GM19193 (cell line): Measurements from ENCODE around the gene SLIT3.

Experiments
- POLR2A ChIP-seq: IDR thresholded peaks from 4 replicates; pipeline ENCODE4 v1.6.1; 2011; ENCODE audit not compliant: insufficient read depth, insufficient read length; ENCODE audit errors: extremely low read depth

SLIT3 gene

DNA sequence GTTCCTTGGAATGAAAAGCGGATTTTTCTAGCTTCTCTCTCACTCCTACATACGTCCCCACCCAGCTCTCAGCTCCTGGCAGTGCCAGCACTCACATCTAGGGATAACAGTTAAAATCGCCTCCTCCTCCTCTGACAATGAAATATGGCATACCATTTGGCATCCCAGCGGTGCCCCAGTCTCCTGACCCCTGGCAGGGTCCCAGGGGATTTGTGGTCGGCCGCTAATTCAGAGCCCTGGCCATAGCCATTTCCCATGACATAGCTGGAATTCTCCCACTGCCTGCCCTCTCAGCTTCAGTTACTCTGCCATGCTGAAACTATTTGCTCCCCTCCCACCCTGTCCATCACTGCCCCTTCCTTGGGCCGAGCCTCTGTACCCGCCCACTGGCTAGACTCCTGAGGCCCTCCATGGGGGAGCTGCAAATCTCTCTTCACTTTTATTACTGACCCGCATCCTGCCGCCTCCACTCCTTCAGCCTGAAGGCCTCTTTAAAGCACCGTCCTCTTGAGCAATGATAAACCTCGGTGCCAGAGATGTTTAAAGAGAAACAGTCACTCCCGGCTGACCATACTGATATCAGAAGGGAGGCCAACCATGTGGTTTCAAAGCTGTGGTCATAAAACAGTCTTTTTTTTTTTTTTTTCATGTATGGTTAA is 139.8 kb downstream of the SLIT3 start:
- no peak for TF ChIP-seq POLR2A

DNA sequence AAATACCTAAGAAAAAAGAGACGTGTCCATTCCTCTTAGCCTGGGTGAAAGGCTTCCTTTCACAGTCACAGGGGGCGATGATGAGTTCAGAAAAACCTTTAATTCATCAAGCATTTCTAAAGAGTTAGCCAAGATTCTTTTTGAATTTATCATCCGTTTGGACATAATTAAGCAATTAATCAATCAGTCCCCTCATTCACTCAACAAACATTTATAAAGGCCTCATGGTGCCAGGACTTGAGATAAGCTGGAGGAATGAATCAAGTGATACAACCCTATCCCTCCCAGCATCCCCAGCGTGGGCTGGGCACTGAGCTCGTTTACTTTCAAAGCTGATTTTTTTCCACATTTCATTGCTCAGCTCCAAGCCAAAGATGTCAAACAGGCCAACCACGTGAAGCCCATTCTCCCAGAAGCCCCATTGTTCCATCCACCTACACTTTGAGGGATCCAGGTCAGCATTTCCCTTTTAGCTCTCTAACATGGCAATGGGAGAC is 140.5 kb downstream of the SLIT3 start:
- TF ChIP-seq POLR2A: no peak

DNA sequence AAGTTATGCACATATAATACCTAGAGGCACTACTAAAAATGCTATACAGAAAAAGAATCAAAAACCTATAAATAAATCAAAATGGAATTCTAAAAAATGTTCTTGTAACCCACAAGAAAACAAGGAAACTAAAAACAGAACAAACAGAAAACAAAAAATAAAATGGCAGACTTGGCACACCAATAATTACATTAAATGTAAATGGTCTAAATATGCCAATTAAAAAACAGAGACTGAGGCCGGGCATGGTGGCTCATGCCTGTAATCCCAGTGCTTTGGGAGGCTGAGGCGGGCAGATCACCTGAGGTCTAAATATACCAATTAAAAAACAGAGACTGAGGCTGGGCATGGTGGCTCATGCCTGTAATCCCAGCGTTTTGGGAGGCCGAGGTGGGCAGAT is 142.2 kb downstream of the SLIT3 start:
- no peak for TF ChIP-seq POLR2A

DNA sequence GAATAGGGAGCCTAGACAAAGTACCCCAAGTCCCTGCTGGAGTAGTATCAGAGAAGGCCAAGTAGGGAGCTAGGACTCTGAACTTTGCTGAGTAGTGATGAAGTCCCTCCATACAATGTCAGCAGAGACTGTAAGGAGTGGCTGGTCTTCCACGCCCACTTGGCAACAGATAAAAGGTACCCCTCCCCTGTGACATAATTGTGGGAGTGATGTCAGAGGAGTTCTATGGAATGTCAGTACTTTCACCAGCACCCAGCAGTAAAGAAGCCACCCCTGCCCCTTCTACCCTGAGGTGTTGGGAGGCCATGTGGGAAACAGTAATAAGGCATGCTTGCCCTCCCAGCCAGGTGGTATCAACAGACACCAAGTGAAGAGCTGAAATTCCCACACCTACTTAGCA is 143.9 kb downstream of the SLIT3 start:
- TF ChIP-seq POLR2A: no peak

DNA sequence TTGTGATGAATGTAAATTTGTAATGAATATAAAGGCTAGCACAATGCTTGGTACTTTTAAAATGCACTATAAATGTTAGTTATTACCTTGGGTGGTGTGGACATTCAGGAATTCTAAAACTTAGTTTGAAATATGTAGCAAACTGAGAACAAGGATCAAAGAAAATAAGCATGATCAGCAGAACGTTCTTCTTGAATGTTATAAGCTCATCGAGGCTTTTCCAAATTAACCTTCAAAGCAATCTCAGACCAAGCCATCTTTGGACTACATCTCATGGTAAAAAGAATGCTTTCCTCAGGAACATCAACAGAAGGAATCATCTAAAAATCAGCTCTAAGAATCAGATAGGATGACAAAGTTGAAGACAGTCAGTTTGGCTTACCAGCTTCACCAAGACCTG is 146.3 kb downstream of the SLIT3 start:
- TF ChIP-seq POLR2A: no peak

DNA sequence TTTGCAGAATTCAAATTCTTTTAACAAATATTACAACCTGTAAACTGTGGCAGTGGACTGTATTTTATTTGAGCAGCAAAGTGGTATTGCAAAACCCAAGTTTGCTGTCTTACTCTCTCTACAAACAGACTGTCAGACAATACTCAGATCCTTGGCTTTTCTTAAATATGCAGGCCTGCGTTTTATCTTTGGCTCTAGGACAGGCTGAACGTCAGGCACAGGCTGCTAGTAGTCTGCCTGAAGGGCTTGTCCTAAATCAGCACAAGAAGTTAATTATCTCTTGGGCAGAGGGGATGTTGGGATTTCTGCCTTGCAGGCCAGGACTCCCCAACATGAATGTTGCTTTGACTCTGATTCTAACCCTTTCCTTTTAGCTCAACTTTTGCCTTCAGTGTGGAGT is 147.5 kb downstream of the SLIT3 start:
- TF ChIP-seq POLR2A: no peak

DNA sequence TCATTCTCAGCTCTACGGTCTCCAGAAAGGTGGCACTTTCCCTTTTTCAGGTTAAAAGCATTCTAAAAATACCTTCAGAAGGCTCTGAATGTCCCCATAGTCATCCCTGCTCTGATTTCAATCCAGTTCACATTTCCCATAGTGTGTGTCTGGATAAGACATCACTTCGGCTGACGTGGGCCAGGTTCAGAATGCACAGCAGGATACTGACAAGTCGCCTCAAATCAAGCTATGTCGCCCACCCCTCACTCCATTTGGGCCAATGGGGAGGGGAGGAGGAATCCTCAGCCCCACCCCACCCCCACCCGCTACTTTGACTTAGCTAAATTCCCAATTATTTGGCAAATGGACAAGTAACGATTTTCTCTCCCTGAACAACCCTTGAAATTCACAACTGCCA is 148.0 kb downstream of the SLIT3 start:
- no peak for TF ChIP-seq POLR2A

DNA sequence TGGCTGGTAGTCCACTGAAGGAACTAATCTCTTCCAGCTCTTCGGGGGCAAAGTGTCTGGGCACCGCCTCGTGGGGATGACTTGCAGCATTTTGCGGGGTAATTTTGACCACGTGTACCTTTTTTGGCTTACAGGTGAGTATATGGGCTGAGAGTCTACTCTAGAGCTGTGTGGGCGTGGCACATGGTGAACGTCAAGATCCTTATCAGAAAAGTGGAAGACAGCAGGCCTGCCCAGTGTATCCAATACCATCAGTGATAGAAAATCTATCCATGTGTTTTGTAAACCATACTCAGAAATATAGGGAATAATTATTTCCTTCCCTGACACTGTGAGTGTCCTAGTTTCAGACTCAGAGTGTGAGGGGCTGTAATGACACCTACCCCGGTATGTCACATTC is 148.5 kb downstream of the SLIT3 start:
- TF ChIP-seq POLR2A: no peak

DNA sequence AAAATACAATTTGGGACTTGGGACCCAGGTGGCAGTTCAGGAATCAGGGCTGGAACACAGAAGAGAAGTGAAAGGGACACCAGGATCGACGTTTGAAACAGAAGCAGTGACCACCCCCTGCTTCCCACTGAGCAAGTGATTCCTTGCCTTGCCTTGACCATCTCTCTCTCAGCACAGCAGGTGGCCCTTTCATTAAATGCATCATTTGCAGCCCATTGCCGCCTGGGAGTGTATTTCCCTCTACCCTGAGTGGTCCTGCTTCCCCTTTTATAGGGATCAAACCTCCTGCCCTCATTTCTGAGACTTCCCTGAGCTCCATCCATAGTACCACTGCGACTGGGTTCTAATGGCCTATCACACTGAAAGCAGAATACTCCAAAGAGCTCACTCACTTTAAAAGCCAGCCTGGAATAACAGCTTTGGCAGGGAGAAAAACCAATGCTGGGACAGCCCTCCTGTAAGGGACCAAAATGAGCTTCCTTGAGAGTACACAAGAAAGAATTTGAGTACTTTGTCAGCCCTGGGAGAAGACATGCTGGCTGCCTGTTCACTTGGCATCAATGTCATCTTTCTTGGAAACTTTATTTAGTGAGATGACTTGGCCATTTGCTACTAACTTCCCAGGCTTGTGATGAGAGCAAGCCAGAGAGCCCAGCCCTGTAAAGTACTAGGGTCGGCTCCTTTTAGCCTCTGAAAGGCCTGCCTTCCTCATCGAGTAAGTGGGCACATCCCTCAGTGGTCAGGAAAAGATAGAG is 149.7 kb downstream of the SLIT3 start:
- TF ChIP-seq POLR2A: no peak

DNA sequence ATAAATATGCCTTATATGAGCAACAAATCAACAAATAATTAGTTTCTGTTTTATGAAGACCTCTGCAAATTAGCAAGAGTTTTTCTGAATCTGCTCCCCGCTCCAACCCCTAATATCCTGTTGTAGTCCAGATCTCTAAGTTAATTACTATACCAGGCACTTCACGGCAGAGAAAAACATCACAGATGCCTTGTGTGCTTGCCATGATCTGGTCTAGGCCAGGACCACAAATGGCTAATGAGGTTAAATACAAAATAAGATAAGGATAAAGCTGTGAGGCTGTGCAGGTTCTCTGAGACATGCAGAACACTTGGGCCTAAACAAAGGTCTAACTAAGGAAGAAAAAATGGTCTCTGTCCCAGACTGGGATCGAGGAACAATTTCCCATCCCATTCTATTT is 150.8 kb downstream of the SLIT3 start:
- no peak for TF ChIP-seq POLR2A

DNA sequence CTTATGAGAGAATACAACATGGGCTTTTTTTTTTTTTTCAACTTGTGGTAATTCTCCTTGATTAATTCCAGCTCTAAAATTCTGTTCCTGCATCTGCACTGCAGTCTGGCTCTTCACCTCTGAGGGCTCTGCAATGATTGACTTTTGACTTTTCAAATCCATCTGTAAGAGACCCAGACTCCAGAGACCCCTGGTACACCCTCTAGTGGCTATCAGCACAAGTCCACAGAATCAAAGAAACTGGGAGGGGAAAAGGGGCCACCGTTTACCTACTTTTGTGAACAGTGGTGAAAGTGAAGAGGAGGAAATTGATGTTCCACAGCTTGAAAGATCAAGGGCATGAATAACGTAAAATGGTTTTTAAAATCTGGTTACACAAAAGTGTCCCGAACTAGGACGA is 151.6 kb downstream of the SLIT3 start:
- TF ChIP-seq POLR2A: no peak

DNA sequence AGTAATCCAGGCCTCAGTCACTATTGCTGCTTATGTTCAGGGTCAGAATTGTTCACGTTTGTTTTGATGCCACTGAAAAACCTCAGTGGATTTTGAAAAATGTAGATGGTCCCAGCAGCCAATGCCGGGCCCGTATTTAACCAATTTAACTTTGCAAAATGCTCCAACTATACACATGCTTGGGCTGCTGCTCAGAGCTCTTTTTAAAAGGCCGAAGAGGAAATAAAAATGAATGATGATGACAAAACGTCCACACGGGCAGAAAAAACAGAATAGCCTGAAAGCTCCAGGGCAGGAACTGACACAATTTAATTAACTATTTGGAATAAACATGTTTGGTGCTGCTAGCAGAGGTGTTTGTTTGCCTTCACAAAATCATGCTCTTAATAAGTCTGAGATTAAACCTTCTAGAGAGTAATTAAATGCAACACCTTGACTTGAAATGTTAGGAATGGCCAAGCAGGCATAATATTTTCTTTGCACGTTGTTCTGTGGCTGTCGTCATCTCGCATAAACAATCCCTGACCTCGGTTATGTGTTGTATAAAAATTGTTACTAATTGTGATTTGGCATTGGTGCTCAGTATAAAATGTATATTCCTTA is 152.7 kb downstream of the SLIT3 start:
- TF ChIP-seq POLR2A: no peak

DNA sequence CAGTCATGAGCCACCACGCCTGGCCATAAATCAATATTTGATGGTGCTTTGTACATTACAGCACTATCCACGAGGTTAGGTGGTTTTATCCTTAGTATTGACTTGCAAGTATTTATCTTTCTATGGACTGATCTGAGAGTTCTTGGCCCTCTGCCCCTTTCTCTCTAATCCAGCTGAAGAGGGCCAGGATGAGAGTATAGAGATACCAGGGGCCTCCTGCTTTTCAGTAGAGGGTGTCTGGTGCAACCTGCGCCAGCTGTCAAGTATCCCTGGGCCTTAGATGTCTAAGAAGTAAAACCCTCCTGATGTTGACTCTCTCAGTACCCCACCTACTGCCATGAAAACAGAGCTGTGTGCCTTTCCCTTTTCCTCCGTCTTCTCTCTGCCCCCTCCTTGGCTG is 153.4 kb downstream of the SLIT3 start:
- no peak for TF ChIP-seq POLR2A

DNA sequence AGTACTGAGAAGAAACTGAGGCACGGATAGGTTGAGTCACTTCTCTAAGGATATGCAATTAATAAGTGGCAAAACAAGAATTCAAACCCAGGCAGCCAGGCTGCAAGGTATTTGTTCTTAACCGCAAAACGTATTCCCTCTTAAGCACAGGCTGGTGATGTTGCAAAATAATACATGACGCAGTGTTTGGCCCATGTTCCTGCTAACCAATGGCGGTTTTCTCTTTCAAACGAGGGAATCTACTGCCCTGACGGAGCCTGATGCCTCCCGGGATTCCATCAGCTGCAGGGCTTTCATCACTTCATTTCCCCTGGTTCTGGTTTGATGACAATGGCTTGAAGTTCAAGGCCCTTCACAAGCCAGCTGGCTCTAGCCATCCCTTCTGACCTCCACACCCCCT is 154.8 kb downstream of the SLIT3 start:
- TF ChIP-seq POLR2A: no peak

DNA sequence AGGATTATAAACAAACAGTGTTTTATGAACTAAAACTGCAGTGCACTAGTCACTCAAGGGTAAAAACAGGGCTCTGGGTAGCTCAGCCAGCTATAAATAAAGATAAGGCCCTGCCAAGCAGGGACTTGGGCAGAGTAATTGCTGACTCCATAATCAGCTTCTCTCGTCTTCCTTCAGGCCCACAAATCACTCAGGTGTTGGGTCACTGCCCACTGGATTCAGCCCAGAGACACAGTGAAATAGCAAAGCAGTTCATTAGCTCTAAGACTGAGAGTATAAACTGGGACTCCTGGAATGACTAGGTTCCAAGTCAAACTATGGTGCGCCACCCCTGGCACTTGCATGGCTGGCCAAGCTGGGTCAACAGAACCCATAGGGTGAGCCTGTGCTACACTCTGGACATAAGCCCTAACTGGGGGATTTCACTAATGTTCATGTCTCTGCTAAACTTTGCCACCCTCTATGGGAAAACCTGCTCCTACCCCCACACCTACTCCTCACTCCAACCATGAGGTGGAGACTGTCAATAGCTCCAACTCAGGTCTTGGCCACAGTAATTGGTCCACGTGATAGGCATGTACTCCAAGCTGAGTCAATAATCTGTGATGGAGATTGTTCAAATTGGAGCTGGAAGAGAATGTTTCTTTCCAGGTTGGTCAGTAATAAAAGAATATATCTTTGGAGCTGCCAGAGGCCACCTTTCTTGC is 158.5 kb downstream of the SLIT3 start:
- TF ChIP-seq POLR2A: no peak
